Stimulated activated CD4-positive, alpha-beta T cell treated with anti-CD3 and anti-CD28 coated beads, Interleukin-15, amount 100 ng/mL, for 48 hours (primary cell): ENCODE results near the gene UBA52.
"Not testable (repeated sequence)": the region's sequence is repeated elsewhere in the genome, so short reads cannot be mapped to it uniquely, and the experiment has no call there.

Experiments used
- DNase-seq, 2 donors: peaks; one replicate each; pipeline ENCODE4 v3.0.0-alpha.2; 2020; ENCODE audit warnings: low read depth in 2 of 2

UBA52 gene

GRCh38 chr19:18571564-18572344, at the start of gene UBA52:
Gene UBA52 (plus strand): TSS chr19:18571857. CDS start chr19:18573301, 1,444 bp downstream.
- peak; percentile 97 to 98 for DNase-seq

- peak; percentile 100 for DNase-seq
Measured at GRCh38 chr19:18522124-18522861, 49.4 kb upstream of the UBA52 start.

DNA sequence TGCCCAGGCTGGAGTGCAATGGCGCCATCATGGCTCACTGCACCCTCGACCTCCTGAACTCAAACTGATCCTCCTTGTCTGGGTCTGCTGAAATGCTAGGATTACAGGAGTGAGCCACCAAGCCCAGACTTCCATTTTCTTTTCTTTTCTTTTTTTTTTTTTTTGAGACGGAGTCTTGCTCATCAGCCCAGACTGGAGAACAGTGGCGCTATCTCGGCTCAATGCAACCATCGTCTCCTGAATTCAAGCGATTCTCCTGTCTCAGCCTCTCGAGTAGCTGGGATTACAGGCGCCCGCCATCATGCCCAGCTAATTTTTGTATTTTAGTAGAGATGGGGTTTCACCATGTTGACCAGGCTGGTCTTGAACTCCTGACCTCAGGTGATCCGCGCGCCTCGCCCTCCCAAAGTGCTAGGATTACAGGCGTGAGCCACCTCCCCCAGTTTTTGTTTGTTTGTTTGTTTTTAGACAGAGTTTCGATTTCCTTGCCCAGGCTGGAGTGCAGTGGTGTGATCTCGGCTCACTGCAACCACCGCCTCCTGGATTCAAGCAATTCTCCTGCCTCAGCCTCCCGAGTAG, 48.7 kb upstream of the UBA52 start:
- not testable (repeated sequence) for DNase-seq

DNA sequence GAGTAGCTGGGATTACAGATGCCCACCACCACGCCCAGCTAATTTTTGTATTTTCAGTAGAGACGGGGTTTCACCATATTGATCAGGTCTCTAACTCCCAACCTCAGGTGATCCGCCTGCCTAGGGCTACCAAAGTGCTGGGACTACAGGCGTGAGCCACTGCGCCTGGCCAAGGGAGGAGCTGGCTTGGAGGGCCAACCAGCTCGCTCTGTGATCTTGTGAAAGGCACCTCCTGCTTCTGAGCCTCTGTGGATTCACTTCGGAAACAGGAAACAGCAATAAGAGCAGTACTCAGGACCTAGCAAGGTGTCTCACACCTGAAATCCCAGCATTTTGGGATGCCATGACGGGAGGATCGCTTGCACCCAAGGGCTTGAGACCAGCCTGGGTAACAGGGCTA, 47.8 kb upstream of the UBA52 start:
- no peak for DNase-seq

DNA sequence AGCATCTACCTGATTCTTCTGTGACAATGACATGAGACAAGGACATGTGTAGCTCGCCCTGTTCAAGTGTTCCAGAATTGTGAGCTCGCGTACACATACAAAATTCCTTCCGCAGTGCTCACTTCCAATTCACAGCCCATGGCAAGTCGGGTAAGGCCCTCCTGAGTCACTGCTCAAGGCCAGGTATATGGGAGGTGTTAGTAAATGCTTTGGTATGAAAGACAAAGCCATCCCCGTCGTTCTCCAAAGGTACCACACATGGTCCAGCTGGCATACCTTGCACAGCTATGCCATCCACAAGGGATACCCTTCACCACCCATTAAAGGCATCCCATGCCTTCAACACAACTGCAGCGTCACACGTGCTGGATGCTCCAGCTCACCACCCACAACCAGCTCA, 45.3 kb upstream of the UBA52 start:
- no peak for DNase-seq

GRCh38 chr19:18529782-18530181, 41.9 kb upstream of the UBA52 start:
- DNase-seq = no peak

GRCh38 chr19:18531485-18531884, 40.2 kb upstream of the UBA52 start:
- DNase-seq = no peak

DNA sequence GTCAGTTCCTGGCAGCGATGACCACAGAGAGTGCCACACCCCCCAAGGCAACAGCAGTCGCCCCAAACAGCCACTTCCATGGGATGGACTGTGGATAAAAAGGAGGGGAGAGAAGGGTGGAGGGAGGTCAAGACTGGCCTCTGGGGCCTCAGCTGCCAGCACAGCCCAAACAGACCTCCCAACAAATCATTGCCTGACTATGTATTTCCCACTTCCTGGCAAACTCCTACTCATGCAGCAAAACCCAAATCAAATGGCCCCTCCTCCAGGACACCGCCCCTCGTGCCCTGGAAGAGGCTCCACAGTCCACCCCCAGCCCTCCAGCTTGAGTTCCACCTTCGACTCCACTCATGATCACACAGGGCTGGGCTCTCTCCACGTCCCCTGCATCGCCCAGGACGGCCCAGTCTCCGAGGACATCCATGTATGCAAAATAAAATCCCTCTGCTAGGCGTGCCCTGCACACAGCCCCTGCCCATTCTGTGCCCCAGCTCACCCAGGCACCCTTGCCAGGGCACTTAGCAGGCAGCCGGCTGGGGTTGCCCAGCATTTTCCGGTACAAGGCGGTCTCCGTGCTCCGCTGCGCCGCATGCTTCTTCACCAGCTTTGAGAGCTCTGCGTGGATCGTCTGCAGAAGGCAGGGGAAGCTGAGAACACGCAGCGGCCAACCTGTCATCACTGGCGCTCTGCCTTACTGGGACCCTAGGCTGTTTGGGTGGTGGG, 39.3 kb upstream of the UBA52 start:
- no peak for DNase-seq

DNA sequence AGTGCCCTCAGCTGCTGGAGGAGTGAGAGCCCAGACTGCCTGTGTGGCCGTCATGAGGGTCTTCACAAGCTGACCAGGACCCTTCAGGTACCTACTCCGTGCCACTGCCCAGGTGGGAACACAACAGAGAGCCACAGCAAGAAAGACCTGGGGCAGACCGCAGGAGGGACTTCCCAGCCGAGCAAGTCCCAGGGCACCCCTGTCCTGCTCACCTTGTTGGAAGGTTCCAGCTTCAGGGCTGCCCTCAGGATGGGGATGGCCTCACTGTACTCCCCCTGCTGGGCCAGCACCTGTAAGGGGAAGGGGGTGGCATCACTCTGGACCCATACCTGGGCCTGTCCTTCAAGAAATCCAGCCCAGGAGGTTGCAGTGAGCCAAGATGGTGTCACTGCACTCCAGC, 38.6 kb upstream of the UBA52 start:
- no peak for DNase-seq

GRCh38 chr19:18536475-18536874, 35.2 kb upstream of the UBA52 start:
- no peak for DNase-seq

GRCh38 chr19:18537431-18537830, 34.2 kb upstream of the UBA52 start:
- no peak for DNase-seq

DNA sequence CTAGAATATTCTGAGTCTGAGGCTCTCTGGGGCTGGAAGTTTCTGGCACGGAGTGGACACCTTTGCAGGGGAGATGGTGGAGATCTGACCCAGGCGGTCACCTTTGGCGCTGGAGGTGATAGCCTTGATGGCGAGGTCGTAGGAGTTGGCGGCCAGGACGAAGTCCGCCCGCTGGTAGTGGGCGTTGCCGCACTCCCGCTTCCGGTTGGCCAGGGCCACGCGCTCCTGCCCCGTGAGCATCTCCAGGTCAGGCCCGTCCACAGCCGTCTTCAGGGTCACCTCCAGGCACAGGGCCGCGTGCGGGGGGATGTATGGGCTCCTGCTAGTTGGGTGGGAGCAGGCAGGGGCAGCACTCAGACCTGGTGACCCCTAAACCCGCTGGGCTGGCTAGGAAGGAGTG, 33.5 kb upstream of the UBA52 start:
- no peak for DNase-seq

- DNase-seq = no peak
Measured at GRCh38 chr19:18539372-18539771, 32.3 kb upstream of the UBA52 start.

GRCh38 chr19:18540200-18540599, 31.5 kb upstream of the UBA52 start:
- not testable (repeated sequence) for DNase-seq

DNA sequence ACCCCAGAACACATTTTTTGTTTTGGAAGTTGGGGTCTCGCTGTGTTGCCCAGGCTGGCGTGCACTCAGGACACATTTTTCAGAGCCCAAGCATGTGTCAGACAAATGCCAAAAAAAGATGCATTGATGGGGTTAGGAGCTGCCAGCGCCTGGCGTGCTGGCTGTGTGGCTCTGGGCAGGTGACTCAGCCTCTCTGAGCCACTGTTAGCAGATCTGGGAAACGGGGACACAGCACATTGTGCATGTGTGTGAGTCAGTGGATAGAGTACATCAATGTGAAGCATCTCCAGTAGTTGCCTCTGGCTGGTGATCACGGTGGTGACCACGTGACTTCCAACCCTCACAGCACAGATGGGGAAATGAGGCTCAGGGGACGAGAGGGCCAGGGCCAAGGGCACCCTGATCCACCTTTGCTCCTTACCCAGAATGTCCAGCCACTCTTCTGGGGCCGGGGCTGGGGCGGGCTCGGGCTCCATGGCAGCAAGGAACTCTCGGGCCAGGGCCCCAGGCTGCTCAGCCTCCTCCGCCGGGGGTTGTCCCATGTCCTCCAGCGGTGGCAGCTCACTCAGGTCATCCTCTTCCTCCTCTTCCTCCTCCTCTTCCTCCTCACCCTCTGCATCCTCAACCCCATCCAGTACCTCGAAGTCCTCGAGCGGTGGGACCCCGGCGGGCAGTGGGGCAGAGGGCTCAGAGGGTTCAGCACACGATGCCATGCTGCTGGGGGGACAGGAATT, 30.2 kb upstream of the UBA52 start:
- DNase-seq = no peak

DNA sequence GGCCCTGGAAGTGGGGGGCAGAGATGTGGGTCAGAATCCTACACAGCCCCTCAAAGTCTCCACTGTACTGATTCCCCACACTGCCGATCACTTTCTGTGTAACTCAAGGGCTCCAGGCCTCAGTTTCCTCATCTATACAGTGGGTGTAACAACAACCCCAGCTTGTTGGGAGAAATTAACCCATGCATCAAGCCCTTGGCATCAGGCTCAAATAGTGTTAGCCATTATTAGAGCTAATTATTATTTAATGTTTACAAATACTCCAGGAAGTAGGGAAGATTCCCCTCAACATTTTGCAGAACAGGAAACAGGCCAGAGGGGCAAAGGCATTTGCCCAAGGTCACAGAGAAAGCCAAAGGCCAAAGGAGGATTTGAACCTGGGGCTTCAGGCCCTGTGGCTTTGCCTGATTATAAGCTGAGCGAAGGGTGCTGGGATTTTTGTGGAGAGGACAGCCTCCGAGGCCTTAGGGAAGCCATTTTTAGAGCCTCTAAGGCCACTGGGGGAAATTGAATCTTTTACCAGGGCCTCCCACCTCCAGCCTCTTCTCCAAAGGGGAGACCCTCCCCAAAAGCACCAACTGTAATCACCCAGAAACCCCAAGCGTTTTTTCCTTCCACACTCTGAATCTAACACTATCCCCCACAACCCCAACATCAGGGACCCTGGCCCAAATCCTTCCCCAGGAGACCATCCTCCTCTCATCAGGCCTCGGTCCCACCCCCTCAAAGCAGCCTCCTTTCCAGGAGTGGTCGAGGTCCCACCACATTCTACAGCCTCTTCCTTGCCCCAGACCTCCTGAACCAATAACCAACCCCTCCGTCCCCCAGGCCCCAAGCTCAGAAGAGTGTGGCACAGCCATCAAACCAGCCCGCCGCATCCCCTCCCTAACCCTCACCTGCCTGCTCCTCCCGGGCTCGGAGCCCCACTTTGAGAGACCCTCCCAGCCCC, 29.4 kb upstream of the UBA52 start:
- no peak for DNase-seq

- DNase-seq = peak; percentile 89 to 94
Measured at GRCh38 chr19:18542941-18543813, 28.5 kb upstream of the UBA52 start, which contains the start of gene FKBP8. Gene FKBP8 (minus strand): TSS chr19:18543573. CDS start chr19:18541970, 1,603 bp downstream.

GRCh38 chr19:18543814-18544475, 27.7 kb upstream of the UBA52 start:
- peak; percentile 69 to 81 for DNase-seq

- DNase-seq = no peak
Measured at GRCh38 chr19:18551631-18552030, 20.0 kb upstream of the UBA52 start.
